Measurements from ENCODE around the gene CRHR2. TPM values are rescaled to one million over a fixed set of nuclear protein-coding genes. Genes with fewer than 3 reads are reported as not detected.
A peak's percentile ranks its signal among the peaks of the same experiment; 100 is the strongest.

Gene CRHR2
- total and polyA plus RNA-seq, 2 experiments from 2014 or later: 0.39 to 0.77 TPM

- Histone ChIP-seq H3K4me1 (ENCODE audit: low read depth) (no peaks in the 10 kb centered on the region), H3K27me3 (no peaks in the 10 kb centered on the region), H3K9me3 (ENCODE audit: low read depth) (no peaks in the 10 kb centered on the region), H3K36me3 (no peaks in the 10 kb centered on the region), H3K4me3 (no peak overlapping the region), H3K27ac (no peak overlapping the region)
- peak; percentile 84 to 91 for DNase-seq (ENCODE audit: low read depth in 1 of 2, low spot score in 1 of 2)
- TF ChIP-seq CTCF (IDR thresholded peaks at IDR 0.05; ENCODE audit: low read depth, low read length): no peak
These were observed 10.3 kb downstream of the CRHR2 start for GRCh38 chr7:30671793-30672465.

GRCh38 chr7:30668102-30668501, 14.2 kb downstream of the CRHR2 start:
- Histone ChIP-seq H3K4me1 (ENCODE audit: low read depth) (no peaks in the 10 kb centered on the region), H3K27ac (no peak overlapping the region), H3K9me3 (ENCODE audit: low read depth) (no peaks in the 10 kb centered on the region), H3K27me3 (no peaks in the 10 kb centered on the region), H3K4me3 (no peak overlapping the region), H3K36me3 (no peaks in the 10 kb centered on the region)
- no peak for TF ChIP-seq CTCF (IDR thresholded peaks at IDR 0.05; ENCODE audit: low read depth, low read length)
- DNase-seq (ENCODE audit: low read depth in 1 of 2, low spot score in 1 of 2): no peak

- DNase-seq (ENCODE audit: low read depth in 1 of 2, low spot score in 1 of 2): no peak
- H3K36me3 ChIP-seq: no peaks in the 10 kb centered on the region
- no peak for TF ChIP-seq CTCF (IDR thresholded peaks at IDR 0.05; ENCODE audit: low read depth, low read length)
- H3K9me3 ChIP-seq (ENCODE audit: low read depth): no peaks in the 10 kb centered on the region
- no peak overlapping the region for H3K27ac ChIP-seq
- H3K4me1 ChIP-seq (ENCODE audit: low read depth): no peaks in the 10 kb centered on the region
- H3K27me3 ChIP-seq: no peaks in the 10 kb centered on the region
- no peak overlapping the region for H3K4me3 ChIP-seq
These were observed 15.1 kb downstream of the CRHR2 start for GRCh38 chr7:30667172-30667571.

- TF ChIP-seq CTCF (IDR thresholded peaks at IDR 0.05; ENCODE audit: low read depth, low read length): no peak
- H3K36me3 ChIP-seq: no peaks in the 10 kb centered on the region
- no peak for DNase-seq (ENCODE audit: low read depth in 1 of 2, low spot score in 1 of 2)
- no peaks in the 10 kb centered on the region for H3K4me1 ChIP-seq (ENCODE audit: low read depth)
- H3K27ac ChIP-seq: no peak overlapping the region
- H3K4me3 ChIP-seq: no peak overlapping the region
- H3K27me3 ChIP-seq: no peaks in the 10 kb centered on the region
- no peaks in the 10 kb centered on the region for H3K9me3 ChIP-seq (ENCODE audit: low read depth)
These were observed 16.8 kb downstream of the CRHR2 start for GRCh38 chr7:30665449-30665848.

- Histone ChIP-seq H3K4me3 (no peak overlapping the region), H3K9me3 (ENCODE audit: low read depth) (no peaks in the 10 kb centered on the region), H3K4me1 (ENCODE audit: low read depth) (no peaks in the 10 kb centered on the region), H3K27me3 (no peaks in the 10 kb centered on the region), H3K27ac (no peak overlapping the region), H3K36me3 (no peaks in the 10 kb centered on the region)
- DNase-seq (ENCODE audit: low read depth in 1 of 2, low spot score in 1 of 2): no peak
- no peak for TF ChIP-seq CTCF (IDR thresholded peaks at IDR 0.05; ENCODE audit: low read depth, low read length)
These were observed 17.2 kb downstream of the CRHR2 start for GRCh38 chr7:30665043-30665442.
